B cell (primary cell): ENCODE measurements around the gene FAM168A. TPM values are rescaled to one million over a fixed set of nuclear protein-coding genes. Genes with fewer than 3 reads are reported as not detected.
"Not testable (repeated sequence)": the region's sequence is repeated elsewhere in the genome, so short reads cannot be mapped to it uniquely, and the experiment has no call there.

Experiments used
- ATAC-seq: fragments of 200-7000 bp; cut with Tn5 transposase; one replicate; pipeline ENCODE4 v1.10.0; 2021; ENCODE audit warnings: low read depth, mild to moderate bottlenecking, moderate number of reproducible peaks, moderate library complexity
- CTCF ChIA-PET: fragments of 350-600 bp; sonication (Branson Sonifier 250); formaldehyde crosslinking; loops from one replicate; lab custom pipeline; 2021; ENCODE audit warnings: antibody characterized with exemption, inconsistent platforms; lab: Charles Lee
- POLR2A ChIA-PET: fragments of 350-600 bp; sonication (Branson Sonifier 250); formaldehyde crosslinking; loops from one replicate; lab custom pipeline; 2021; ENCODE audit warnings: antibody characterized with exemption; lab: Charles Lee
- DNase-seq: peaks from one replicate; pipeline ENCODE4 v3.0.0; 2013
- H2AFZ ChIP-seq: 2 replicates; pipeline ENCODE4 v1.6.1; 2012; ENCODE audit warnings: mild to moderate bottlenecking, low read depth, low read length; ENCODE audit not compliant: insufficient read depth, poor library complexity, severe bottlenecking
- H3K27ac ChIP-seq, 2 donors: 1 replicate in 1 of 2; 2 replicates in 1 of 2; pipeline ENCODE4 v1.5.1; 2012 to 2013; ENCODE audit warnings: low read length in 2 of 2, mild to moderate bottlenecking in 2 of 2, moderate library complexity in 1 of 2
- H3K27me3 ChIP-seq, 4 experiments: fragments of 200-600 bp in 1 of 4; sonication (generic) in 1 of 4; replicated peaks in 1 of 4; 1 replicate in 2 of 4; 2 replicates in 2 of 4; pipeline versions ENCODE4 v1.6.1 to v1.7.0; 2013 to 2016; ENCODE audit warnings: low read length in 3 of 4, mild to moderate bottlenecking in 2 of 4, mixed read lengths in 1 of 4, moderate library complexity in 1 of 4; ENCODE audit not compliant: insufficient read depth in 4 of 4, control insufficient read depth in 3 of 4; ENCODE audit errors: control extremely low read depth in 1 of 4
- H3K36me3 ChIP-seq, 2 experiments: replicated peaks in 1 of 2; 1 replicate in 1 of 2; 2 replicates in 1 of 2; pipeline versions ENCODE4 v1.6.1 to v1.7.1; 2013; ENCODE audit warnings: low read length in 1 of 2; ENCODE audit not compliant: insufficient read depth in 2 of 2, control insufficient read depth in 1 of 2; ENCODE audit errors: control extremely low read depth in 1 of 2, extremely low read depth in 1 of 2
- H3K4me1 ChIP-seq, 2 donors: fragments of 200-600 bp in 1 of 2; sonication (generic) in 1 of 2; 1 replicate in 1 of 2; 2 replicates in 1 of 2; pipeline versions ENCODE4 v1.5.1 to v1.6.1; 2013 to 2017; ENCODE audit warnings: low read length in 2 of 2; ENCODE audit not compliant: control insufficient read depth in 2 of 2, insufficient read depth in 2 of 2
- H3K4me2 ChIP-seq: replicated peaks from 2 replicates; pipeline ENCODE3; 2012; ENCODE audit warnings: mild to moderate bottlenecking, low read depth, low read length; ENCODE audit not compliant: poor library complexity, severe bottlenecking
- H3K4me3 ChIP-seq, 5 experiments: fragments of 200-600 bp in 1 of 5; sonication (generic) in 1 of 5; 1 replicate in 3 of 5; 2 replicates in 2 of 5; pipeline versions ENCODE4 v1.5.1 to v1.7.0; 2011 to 2016; ENCODE audit warnings: low read length in 4 of 5, mild to moderate bottlenecking in 4 of 5, low read depth in 2 of 5, control low read depth in 1 of 5, moderate library complexity in 1 of 5; ENCODE audit not compliant: insufficient read depth in 1 of 5; ENCODE audit errors: control extremely low read depth in 1 of 5, extremely low read depth in 1 of 5
- H3K79me2 ChIP-seq: fragments of 200-600 bp; sonication (generic); one replicate; pipeline ENCODE4 v1.6.0; 2016; ENCODE audit warnings: low read length; ENCODE audit not compliant: control insufficient read depth, insufficient read depth
- H3K9ac ChIP-seq: fragments of 200-600 bp; sonication (generic); 2 replicates; pipeline ENCODE4 v1.6.1; 2017; ENCODE audit warnings: mild to moderate bottlenecking, low read length, moderate library complexity
- H3K9me3 ChIP-seq, 3 donors: one replicate each; pipeline versions ENCODE4 v1.6.1 to v1.7.1; 2013; ENCODE audit warnings: low read length in 2 of 3; ENCODE audit not compliant: control insufficient read depth in 2 of 3, insufficient read depth in 1 of 3; ENCODE audit errors: control extremely low read depth in 1 of 3
- H4K20me1 ChIP-seq: 2 replicates; pipeline ENCODE4 v1.6.0; 2012; ENCODE audit warnings: mild to moderate bottlenecking, low read length; ENCODE audit not compliant: insufficient read depth, control insufficient read depth, poor library complexity, severe bottlenecking
- H3K27ac Mint-ChIP-seq: one replicate; pipeline ENCODE4 v1.8.0; 2021; ENCODE audit warnings: mixed read lengths
- H3K27me3 Mint-ChIP-seq: one replicate; pipeline ENCODE4 v1.8.0; 2021; ENCODE audit warnings: mixed read lengths
- H3K4me1 Mint-ChIP-seq: one replicate; pipeline ENCODE4 v1.8.0; 2021; ENCODE audit warnings: mixed read lengths
- H3K4me3 Mint-ChIP-seq: one replicate; pipeline ENCODE4 v1.8.0; 2021; ENCODE audit warnings: mixed read lengths
- H3K9me3 Mint-ChIP-seq: one replicate; pipeline ENCODE4 v1.8.0; 2022; ENCODE audit warnings: mixed read lengths; ENCODE audit not compliant: insufficient read depth
- EZH2 ChIP-seq: IDR thresholded peaks from 2 replicates; pipeline ENCODE4 v1.6.1; 2012; ENCODE audit warnings: borderline replicate concordance, low read depth, mild to moderate bottlenecking, moderate library complexity, low read length; ENCODE audit not compliant: insufficient read depth, poor library complexity, severe bottlenecking
- WGBS: methylation state at CpG from one replicate; pipeline ENCODE4 v1.1.5; 2013; ENCODE audit warnings: missing lambda C conversion rate; ENCODE audit not compliant: insufficient coverage; 5-methylcytosine and 5-hydroxymethylcytosine counted together
- intact Hi-C: fragments of 100-400 bp; cut with micrococcal nuclease; formaldehyde crosslinking; loops from one replicate; pipeline ENCODE4 v1.10.0; 2022
- polyA plus RNA-seq: library from polyadenylated mRNA; depleted of rRNA; stranded (reverse); fragments of >200 nt; gene quantifications from 2 replicates; pipeline ENCODE4 v1.2.3, GENCODE V29; 2012
- total RNA-seq, 2 donors: library from RNA; stranded (reverse); fragments of 120-200 nt in 1 of 2; gene quantifications; 1 replicate in 1 of 2; 2 replicates in 1 of 2; pipeline versions ENCODE4 v1.2.3 to v1.2.4, GENCODE V29; 2013 to 2022
- TF ChIP-seq, protein P1 (sequence below): fragments of 200-600 bp; IDR thresholded peaks from one replicate; pipeline ENCODE4 v1.8.0; 2022; ENCODE audit warnings: antibody characterized with exemption, mild to moderate bottlenecking

Gene FAM168A
- total and polyA plus RNA-seq, 2 donors (not counting 1 experiment from before 2014, with no cell fraction given) = 11.0 to 26.8 TPM

DNA sequence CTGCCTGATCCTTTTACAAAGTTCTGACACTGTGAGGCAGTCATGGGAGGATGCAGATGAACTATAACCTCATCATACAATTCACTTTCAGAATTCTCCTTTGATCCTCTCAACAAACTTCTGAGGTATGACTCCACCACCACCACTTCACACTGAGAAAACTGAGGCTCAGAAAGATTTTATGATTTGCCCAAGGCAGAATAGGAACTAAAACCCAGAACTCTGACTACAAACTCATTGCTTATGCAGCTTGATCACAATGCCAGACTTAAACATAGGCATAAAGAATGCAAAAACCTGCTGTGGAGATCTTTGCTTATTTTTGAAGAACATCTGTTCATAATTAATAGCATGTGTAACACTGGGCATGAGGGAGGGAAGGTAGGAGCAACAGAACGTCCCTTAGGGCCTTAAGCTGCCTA lies 20.4 kb downstream of the FAM168A start:
- intact Hi-C loops = no loop called here
- H3K4me2 ChIP-seq = no peak overlapping the region
- CTCF ChIA-PET = interaction anchor here (1.0 kb wide), 1 partner anchor 28 kb away, joined by 3 read pairs; no protein-coding TSS in a partner anchor
- no peak overlapping the region for H3K4me3 ChIP-seq
- Mint-ChIP-seq H3K4me1 (peaks cover 9% of the 10 kb centered on the region), H3K9me3 (no peaks in the 10 kb centered on the region), H3K27me3 (no peaks in the 10 kb centered on the region), H3K4me3 (no peak overlapping the region), H3K27ac (no peak overlapping the region)
- H3K4me1 ChIP-seq = no peaks in the 10 kb centered on the region
- 83% methylated on average over 1 of the region's 1 CpG for WGBS
- H3K9ac ChIP-seq = no peak overlapping the region
- H2AFZ ChIP-seq = no peak overlapping the region
- ATAC-seq = no peak
- POLR2A ChIA-PET = interaction anchor here (0.5 kb wide), 1 partner anchor 21 kb away, joined by 3 read pairs; no protein-coding TSS in a partner anchor
- H3K79me2 ChIP-seq = peaks cover 33% of the 10 kb centered on the region
- H3K27ac ChIP-seq = no peak overlapping the region
- DNase-seq = no peak
- no peaks in the 10 kb centered on the region for H3K27me3 ChIP-seq
- H3K9me3 ChIP-seq = no peaks in the 10 kb centered on the region
- peaks cover 0 to 7% of the 10 kb centered on the region in 2 experiments for H3K36me3 ChIP-seq
- TF ChIP-seq, protein P1, sequence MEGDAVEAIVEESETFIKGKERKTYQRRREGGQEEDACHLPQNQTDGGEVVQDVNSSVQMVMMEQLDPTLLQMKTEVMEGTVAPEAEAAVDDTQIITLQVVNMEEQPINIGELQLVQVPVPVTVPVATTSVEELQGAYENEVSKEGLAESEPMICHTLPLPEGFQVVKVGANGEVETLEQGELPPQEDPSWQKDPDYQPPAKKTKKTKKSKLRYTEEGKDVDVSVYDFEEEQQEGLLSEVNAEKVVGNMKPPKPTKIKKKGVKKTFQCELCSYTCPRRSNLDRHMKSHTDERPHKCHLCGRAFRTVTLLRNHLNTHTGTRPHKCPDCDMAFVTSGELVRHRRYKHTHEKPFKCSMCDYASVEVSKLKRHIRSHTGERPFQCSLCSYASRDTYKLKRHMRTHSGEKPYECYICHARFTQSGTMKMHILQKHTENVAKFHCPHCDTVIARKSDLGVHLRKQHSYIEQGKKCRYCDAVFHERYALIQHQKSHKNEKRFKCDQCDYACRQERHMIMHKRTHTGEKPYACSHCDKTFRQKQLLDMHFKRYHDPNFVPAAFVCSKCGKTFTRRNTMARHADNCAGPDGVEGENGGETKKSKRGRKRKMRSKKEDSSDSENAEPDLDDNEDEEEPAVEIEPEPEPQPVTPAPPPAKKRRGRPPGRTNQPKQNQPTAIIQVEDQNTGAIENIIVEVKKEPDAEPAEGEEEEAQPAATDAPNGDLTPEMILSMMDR = no peak
- TF ChIP-seq EZH2 = no peak
- peaks cover 6% of the 10 kb centered on the region for H4K20me1 ChIP-seq

DNA sequence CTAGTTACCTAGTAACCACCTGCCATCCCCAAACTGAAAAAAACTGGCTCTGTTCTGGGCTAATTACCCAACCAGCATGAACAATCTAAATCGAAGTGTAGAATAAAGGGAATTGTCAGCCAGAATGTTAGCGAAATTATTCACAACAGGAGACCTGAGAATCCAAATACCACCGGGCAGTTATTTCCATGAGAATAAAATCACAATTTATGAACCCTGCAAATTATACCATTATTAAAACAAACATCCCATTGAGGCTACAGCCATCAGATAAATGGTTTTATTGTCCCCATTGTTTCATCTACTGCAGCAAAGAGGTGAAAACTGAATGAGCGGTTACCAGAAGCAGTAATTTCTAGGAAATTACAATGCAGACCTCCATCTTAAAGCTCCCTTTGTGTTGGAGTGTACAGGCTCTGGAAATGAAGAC lies 21.7 kb downstream of the FAM168A start:
- no peak overlapping the region for H3K4me2 ChIP-seq
- Mint-ChIP-seq H3K27me3 (no peaks in the 10 kb centered on the region), H3K4me1 (peaks cover 9% of the 10 kb centered on the region), H3K27ac (no peak overlapping the region), H3K4me3 (no peak overlapping the region), H3K9me3 (no peaks in the 10 kb centered on the region)
- ATAC-seq = no peak
- no peak for DNase-seq
- intact Hi-C loops = no loop called here
- H3K27me3 ChIP-seq = no peaks in the 10 kb centered on the region
- peaks cover 30% of the 10 kb centered on the region for H3K79me2 ChIP-seq
- 96% methylated on average over 3 of the region's 4 CpGs for whole genome bisulfite sequencing
- peaks cover 6% of the 10 kb centered on the region for H4K20me1 ChIP-seq
- H3K4me3 ChIP-seq = no peak overlapping the region
- CTCF ChIA-PET = interaction anchor here (0.6 to 1.0 kb wide), 2 partner anchors 27 to 50 kb away, joined by 3 read pairs; no protein-coding TSS in a partner anchor
- H3K9ac ChIP-seq = no peak overlapping the region
- H3K4me1 ChIP-seq = no peaks in the 10 kb centered on the region
- POLR2A ChIA-PET = no interaction called here
- H3K9me3 ChIP-seq = no peaks in the 10 kb centered on the region
- peaks cover 0 to 7% of the 10 kb centered on the region in 2 experiments for H3K36me3 ChIP-seq
- H3K27ac ChIP-seq = no peak overlapping the region
- TF ChIP-seq, protein P1 = no peak
- no peak for TF ChIP-seq EZH2
- no peak overlapping the region for H2AFZ ChIP-seq

DNA sequence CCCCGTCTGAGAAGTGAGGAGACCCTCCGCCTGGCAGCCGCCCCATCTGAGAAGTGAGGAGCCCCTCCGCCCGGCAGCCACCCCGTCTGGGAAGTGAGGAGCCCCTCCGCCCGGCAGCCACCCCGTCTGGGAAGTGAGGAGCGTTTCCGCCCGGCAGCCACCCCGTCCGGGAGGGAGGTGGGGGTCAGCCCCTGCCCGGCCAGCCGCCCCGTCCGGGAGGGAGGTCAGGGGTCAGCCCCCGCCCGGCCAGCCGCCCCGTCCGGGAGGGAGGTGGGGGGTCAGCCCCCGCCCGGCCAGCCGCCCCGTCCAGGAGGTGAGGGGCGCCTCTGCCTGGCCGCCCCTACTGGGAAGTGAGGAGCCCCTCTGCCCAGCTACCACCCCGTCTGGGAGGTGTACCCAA lies 25.9 kb downstream of the FAM168A start:
- POLR2A ChIA-PET, H3K4me2 ChIP-seq, H4K20me1 ChIP-seq, H3K27ac ChIP-seq, H3K27me3 Mint-ChIP-seq, intact Hi-C loops, H3K27ac Mint-ChIP-seq, H3K4me1 ChIP-seq, H3K9me3 ChIP-seq, H3K4me1 Mint-ChIP-seq, H3K27me3 ChIP-seq, H3K9me3 Mint-ChIP-seq, H3K4me3 ChIP-seq, H3K9ac ChIP-seq, CTCF ChIA-PET, H3K36me3 ChIP-seq, DNase-seq, ATAC-seq, H2AFZ ChIP-seq, H3K4me3 Mint-ChIP-seq: not testable (repeated sequence)
- 100% methylated on average over 5 of the region's 30 CpGs for WGBS
- H3K79me2 ChIP-seq = peaks cover 20% of the 10 kb centered on the region
